Fibroblast of mammary gland (primary cell): Measurements from ENCODE around the gene OR10S1.

Source experiments
- DNase-seq: peaks from one replicate; pipeline ENCODE4 v3.0.0-alpha.2; 2010; ENCODE audit warnings: low read depth
- H3K4me3 ChIP-seq: 2 replicates; pipeline ENCODE4 v1.5.1; 2011; ENCODE audit warnings: low read depth, mild to moderate bottlenecking, low read length, moderate library complexity; ENCODE audit not compliant: control insufficient read depth
- TF ChIP-seq, protein P1 (sequence below): conservative IDR thresholded peaks from 2 replicates; pipeline ENCODE4 v1.5.1; 2011; ENCODE audit warnings: low read depth, low read length, inconsistent platforms; ENCODE audit not compliant: control insufficient read depth, insufficient read depth

Gene OR10S1

DNA sequence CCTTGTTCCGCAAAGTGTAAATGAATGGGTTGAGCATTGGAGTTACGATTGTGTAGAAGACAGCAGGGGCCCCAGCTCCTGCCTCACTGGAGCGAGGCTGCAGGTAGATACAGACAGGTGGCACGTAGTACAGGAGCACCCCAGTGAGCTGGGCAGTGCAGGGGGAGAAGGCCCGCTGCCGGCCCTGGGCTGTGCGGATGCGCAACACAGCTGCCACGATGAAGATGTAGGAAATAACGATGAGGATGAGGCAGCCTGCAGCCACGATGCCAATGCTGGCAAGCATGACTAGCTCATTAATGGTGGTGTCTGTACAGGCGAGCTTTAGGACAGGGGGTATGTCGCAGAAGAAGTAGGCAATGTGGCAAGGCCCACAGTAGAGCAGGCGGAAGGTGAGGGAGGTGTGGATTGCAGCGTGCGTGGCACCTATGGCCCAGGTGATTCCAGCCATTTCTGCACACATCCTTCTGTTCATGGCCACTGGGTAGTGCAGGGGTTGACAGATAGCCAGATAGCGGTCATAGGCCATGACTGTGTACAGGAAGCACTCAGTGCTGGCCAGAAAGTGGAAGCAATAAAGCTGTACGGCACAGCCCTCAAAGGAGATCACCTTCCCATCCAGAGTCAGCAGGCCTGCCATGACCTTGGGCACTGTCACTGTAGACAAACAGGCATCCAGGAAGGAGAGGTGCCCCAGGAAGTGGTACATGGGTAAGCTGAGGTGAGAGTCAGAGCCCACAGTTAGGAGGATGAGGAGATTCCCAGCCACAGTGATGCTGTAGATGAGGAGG lies 616 bp downstream of the OR10S1 start:
- no peak overlapping the region for H3K4me3 ChIP-seq
- DNase-seq: no peak
- TF ChIP-seq, protein P1, sequence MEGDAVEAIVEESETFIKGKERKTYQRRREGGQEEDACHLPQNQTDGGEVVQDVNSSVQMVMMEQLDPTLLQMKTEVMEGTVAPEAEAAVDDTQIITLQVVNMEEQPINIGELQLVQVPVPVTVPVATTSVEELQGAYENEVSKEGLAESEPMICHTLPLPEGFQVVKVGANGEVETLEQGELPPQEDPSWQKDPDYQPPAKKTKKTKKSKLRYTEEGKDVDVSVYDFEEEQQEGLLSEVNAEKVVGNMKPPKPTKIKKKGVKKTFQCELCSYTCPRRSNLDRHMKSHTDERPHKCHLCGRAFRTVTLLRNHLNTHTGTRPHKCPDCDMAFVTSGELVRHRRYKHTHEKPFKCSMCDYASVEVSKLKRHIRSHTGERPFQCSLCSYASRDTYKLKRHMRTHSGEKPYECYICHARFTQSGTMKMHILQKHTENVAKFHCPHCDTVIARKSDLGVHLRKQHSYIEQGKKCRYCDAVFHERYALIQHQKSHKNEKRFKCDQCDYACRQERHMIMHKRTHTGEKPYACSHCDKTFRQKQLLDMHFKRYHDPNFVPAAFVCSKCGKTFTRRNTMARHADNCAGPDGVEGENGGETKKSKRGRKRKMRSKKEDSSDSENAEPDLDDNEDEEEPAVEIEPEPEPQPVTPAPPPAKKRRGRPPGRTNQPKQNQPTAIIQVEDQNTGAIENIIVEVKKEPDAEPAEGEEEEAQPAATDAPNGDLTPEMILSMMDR: no peak

DNA sequence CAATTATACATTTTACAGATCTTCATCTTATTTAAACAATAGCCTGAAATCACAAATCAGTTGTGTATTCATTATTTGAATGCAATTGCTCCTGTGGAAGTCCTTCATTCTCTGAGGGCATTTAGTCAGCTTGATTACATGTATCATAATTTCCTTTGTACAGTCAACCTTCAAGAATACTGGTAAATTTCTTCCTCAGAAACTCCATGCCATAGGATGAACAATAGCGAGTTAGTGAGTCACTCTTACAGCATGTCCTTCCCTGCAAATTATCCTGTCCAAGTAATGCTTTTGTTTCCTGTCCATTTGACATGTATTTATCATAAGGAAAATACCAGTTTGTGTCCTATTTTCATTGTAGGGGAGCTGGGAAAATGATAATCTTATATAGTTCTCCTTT lies 3.8 kb downstream of the OR10S1 start:
- TF ChIP-seq, protein P1: no peak
- no peak overlapping the region for H3K4me3 ChIP-seq
- peak; percentile 76 for DNase-seq

DNA sequence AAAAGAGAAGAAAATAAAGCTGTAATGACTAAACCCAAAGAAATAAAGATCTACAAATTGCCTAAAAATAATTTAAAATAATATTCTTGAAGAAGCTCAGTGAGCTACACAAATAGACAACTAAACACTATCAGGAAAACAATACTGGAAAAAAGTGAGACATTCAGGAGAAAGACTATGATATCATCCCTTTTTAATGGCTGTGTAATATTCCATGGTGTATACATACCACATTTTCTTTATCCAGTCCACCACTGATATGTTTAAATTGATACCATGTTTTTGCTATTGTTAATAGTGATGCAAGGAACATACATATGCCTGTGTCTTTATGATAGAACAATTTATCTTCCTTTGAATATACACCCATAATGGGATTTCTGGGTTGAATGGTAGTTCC lies 20.8 kb downstream of the OR10S1 start:
- TF ChIP-seq, protein P1: no peak
- DNase-seq: no peak
- no peak overlapping the region for H3K4me3 ChIP-seq

DNA sequence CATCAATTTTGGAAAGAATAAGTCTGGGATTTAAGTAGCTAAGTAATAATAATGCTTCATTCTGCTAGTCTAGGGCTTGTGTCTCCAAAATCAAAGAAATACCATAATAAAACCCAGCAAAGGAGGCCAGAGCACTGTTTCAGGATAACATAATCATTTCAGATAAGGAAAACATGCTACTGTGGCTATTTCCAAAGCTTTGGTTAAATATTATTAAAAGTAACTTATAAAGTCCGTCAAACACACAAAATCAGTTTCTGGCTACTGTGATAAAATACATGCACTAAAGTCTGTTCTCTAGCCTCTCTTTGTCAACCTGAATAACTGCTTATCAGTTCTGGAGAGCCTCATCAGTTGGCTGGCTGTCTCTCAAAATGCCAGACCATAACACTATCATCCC lies 32.4 kb downstream of the OR10S1 start:
- no peak for DNase-seq
- TF ChIP-seq, protein P1: no peak

DNA sequence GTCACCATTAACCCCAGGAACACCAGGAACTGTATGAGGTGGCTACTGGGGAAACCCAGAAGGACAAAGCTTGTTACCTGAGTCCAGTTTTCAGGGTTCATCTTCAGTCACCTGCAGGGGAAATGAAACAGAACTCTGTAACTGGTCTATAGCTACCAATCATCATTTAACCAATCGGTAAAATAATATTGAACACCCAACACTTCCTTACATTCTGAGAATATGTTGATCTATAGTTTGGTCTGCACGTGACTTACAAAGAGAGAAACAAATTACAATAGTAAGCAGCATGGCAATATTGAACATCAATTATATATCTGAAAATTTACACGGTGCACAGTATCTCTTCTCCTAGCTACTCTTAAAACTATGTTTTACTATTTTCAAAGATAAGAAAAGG lies 33.8 kb downstream of the OR10S1 start, which contains the start of gene OR6T1:
OR6T1 (minus strand) TSS at position 101 of the 400 bp plus-strand sequence; CDS start at position 101, 0 bp downstream.
- TF ChIP-seq, protein P1: no peak
- DNase-seq: no peak
- no peak within 1 kb of the TSS for H3K4me3 ChIP-seq

More for the DNA sequence above, 32.4 kb downstream of the OR10S1 start:
- H3K4me3 ChIP-seq: no peak overlapping the region

DNA sequence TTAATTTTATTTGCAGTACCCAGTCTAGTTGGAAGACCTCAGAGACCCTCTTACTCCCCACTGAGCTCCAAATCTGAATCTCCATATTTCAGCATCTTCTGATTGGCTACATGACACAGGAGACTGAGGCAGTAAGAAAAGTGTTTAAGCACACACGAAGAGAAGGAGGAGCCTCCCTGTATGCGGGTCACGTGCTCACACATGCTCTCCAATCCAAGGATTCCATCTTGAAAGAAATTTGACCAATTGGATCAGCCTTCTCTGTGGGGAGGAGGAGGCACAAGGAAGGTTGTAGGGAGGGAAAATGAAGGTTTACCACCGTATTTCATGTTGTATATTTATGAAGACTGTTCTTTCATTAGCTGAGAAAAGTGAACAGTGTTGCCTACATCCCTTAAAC lies 35.2 kb downstream of the OR10S1 start:
- no peak for DNase-seq
- TF ChIP-seq, protein P1: no peak

DNA sequence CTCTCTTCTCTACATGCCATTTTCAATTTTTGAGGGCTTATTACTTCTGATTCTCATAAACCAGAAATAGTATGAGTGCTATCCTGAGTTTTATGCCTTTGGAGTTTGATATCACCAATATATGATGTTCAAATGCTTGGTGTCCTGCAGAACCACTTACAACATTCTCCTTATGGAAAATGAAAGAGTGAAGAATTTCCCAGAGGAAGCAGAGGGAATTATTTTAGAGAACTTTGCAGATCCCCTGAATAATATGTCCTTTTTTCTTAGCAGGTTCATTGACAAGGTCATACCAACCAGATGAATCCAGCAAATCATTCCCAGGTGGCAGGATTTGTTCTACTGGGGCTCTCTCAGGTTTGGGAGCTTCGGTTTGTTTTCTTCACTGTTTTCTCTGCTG lies 38.3 kb downstream of the OR10S1 start, which contains the start of gene OR4D5:
OR4D5 (plus strand) TSS at position 301 of the 400 bp plus-strand sequence; CDS start at position 301, 0 bp downstream.
- TF ChIP-seq, protein P1: no peak
- no peak within 1 kb of the TSS for H3K4me3 ChIP-seq
- DNase-seq: no peak

More for the DNA sequence above, 35.2 kb downstream of the OR10S1 start:
- H3K4me3 ChIP-seq: no peak overlapping the region
